ENCODE data around the gene SV2B. TPM values are rescaled to one million over a fixed set of nuclear protein-coding genes. Genes with fewer than 3 reads are reported as not detected.

The SV2B gene
- total and polyA plus RNA-seq, 2 experiments from 2014 or later = 0.06 to 0.76 TPM

- TF ChIP-seq, protein P1, sequence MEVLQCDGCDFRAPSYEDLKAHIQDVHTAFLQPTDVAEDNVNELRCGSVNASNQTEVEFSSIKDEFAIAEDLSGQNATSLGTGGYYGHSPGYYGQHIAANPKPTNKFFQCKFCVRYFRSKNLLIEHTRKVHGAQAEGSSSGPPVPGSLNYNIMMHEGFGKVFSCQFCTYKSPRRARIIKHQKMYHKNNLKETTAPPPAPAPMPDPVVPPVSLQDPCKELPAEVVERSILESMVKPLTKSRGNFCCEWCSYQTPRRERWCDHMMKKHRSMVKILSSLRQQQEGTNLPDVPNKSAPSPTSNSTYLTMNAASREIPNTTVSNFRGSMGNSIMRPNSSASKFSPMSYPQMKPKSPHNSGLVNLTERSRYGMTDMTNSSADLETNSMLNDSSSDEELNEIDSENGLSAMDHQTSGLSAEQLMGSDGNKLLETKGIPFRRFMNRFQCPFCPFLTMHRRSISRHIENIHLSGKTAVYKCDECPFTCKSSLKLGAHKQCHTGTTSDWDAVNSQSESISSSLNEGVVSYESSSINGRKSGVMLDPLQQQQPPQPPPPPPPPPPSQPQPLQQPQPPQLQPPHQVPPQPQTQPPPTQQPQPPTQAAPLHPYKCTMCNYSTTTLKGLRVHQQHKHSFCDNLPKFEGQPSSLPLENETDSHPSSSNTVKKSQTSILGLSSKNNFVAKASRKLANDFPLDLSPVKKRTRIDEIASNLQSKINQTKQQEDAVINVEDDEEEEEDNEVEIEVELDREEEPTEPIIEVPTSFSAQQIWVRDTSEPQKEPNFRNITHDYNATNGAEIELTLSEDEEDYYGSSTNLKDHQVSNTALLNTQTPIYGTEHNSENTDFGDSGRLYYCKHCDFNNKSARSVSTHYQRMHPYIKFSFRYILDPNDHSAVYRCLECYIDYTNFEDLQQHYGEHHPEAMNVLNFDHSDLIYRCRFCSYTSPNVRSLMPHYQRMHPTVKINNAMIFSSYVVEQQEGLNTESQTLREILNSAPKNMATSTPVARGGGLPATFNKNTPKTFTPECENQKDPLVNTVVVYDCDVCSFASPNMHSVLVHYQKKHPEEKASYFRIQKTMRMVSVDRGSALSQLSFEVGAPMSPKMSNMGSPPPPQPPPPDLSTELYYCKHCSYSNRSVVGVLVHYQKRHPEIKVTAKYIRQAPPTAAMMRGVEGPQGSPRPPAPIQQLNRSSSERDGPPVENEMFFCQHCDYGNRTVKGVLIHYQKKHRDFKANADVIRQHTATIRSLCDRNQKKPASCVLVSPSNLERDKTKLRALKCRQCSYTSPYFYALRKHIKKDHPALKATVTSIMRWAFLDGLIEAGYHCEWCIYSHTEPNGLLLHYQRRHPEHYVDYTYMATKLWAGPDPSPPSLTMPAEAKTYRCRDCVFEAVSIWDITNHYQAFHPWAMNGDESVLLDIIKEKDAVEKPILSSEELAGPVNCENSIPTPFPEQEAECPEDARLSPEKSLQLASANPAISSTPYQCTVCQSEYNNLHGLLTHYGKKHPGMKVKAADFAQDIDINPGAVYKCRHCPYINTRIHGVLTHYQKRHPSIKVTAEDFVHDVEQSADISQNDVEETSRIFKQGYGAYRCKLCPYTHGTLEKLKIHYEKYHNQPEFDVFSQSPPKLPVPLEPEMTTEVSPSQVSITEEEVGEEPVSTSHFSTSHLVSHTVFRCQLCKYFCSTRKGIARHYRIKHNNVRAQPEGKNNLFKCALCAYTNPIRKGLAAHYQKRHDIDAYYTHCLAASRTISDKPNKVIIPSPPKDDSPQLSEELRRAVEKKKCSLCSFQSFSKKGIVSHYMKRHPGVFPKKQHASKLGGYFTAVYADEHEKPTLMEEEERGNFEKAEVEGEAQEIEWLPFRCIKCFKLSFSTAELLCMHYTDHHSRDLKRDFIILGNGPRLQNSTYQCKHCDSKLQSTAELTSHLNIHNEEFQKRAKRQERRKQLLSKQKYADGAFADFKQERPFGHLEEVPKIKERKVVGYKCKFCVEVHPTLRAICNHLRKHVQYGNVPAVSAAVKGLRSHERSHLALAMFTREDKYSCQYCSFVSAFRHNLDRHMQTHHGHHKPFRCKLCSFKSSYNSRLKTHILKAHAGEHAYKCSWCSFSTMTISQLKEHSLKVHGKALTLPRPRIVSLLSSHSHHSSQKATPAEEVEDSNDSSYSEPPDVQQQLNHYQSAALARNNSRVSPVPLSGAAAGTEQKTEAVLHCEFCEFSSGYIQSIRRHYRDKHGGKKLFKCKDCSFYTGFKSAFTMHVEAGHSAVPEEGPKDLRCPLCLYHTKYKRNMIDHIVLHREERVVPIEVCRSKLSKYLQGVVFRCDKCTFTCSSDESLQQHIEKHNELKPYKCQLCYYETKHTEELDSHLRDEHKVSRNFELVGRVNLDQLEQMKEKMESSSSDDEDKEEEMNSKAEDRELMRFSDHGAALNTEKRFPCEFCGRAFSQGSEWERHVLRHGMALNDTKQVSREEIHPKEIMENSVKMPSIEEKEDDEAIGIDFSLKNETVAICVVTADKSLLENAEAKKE (CRISPR knock-in tag; IDR thresholded peaks at IDR 0.05) = no peak
- no peak for TF ChIP-seq CTCF (conservative IDR thresholded peaks at IDR 0.05; ENCODE audit: low read depth in 2 of 2)
- TF ChIP-seq POLR2AphosphoS5 (IDR thresholded peaks at IDR 0.05; ENCODE audit: low read depth) = no peak
- no peak for TF ChIP-seq REST (IDR thresholded peaks at IDR 0.05; ENCODE audit: unreplicated experiment)
- no peak for TF ChIP-seq STAT1 (IDR thresholded peaks at IDR 0.05; ENCODE audit: unreplicated experiment)
- no peak for TF ChIP-seq ETS1 (IDR thresholded peaks at IDR 0.05)
- TF ChIP-seq ZNF331 (CRISPR knock-in tag; IDR thresholded peaks at IDR 0.05; ENCODE audit: low read depth) = no peak
Observed at GRCh38 chr15:91153954-91154353, 53.9 kb downstream of the SV2B start (continued).
